ENCODE data around the gene SON.

DNA sequence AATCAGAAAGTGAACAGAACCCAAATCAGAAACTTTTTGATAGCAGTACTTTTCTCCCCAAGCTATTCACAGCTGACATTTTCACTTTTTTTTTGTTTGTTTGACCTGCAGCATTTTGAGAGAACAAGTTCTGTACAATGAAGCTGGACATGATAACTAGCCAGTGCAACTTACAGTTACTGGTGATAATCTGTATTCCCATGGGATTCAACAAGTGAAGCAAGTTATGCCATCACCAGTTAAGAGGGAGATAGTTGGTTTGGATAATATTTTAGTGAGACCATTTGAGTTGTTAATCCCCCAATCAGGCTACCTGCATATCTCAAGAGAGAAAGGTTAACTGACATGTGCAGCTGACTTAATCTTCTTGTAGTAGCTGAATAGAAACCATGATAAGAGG lies 18.1 kb downstream of the SON start:
- TF ChIP-seq, protein P1, sequence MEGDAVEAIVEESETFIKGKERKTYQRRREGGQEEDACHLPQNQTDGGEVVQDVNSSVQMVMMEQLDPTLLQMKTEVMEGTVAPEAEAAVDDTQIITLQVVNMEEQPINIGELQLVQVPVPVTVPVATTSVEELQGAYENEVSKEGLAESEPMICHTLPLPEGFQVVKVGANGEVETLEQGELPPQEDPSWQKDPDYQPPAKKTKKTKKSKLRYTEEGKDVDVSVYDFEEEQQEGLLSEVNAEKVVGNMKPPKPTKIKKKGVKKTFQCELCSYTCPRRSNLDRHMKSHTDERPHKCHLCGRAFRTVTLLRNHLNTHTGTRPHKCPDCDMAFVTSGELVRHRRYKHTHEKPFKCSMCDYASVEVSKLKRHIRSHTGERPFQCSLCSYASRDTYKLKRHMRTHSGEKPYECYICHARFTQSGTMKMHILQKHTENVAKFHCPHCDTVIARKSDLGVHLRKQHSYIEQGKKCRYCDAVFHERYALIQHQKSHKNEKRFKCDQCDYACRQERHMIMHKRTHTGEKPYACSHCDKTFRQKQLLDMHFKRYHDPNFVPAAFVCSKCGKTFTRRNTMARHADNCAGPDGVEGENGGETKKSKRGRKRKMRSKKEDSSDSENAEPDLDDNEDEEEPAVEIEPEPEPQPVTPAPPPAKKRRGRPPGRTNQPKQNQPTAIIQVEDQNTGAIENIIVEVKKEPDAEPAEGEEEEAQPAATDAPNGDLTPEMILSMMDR (IDR thresholded peaks at IDR 0.05 in 8 of 11, conservative IDR thresholded peaks at IDR 0.05 in 3 of 11), result no peak
- TF ChIP-seq POLR2A (IDR thresholded peaks at IDR 0.05) (no peak), POLR2AphosphoS5 (IDR thresholded peaks at IDR 0.05) (no peak)
